ENCODE results near the gene CLCN2.

Gene CLCN2

GRCh38 chr3:184360929-184361531 is 375 bp downstream of the CLCN2 start:
- no peak for DNase-seq (ENCODE audit: low read depth in 2 of 2, low spot score in 1 of 2)

GRCh38 chr3:184360070-184360928 is 1.1 kb downstream of the CLCN2 start:
- no peak for DNase-seq (ENCODE audit: low read depth in 2 of 2, low spot score in 1 of 2)

GRCh38 chr3:184359610-184360009 is 1.8 kb downstream of the CLCN2 start:
- DNase-seq (ENCODE audit: low read depth in 2 of 2, low spot score in 1 of 2) = no peak

GRCh38 chr3:184358921-184359350 is 2.5 kb downstream of the CLCN2 start:
- no peak for DNase-seq (ENCODE audit: low read depth in 2 of 2, low spot score in 1 of 2)

GRCh38 chr3:184358124-184358767 is 3.2 kb downstream of the CLCN2 start:
- DNase-seq (ENCODE audit: low read depth in 2 of 2, low spot score in 1 of 2) = no peak

- no peak for DNase-seq (ENCODE audit: low read depth in 2 of 2, low spot score in 1 of 2)
Observed at GRCh38 chr3:184357248-184358123, 3.9 kb downstream of the CLCN2 start.

- DNase-seq (ENCODE audit: low read depth in 2 of 2, low spot score in 1 of 2) = no peak
Observed at GRCh38 chr3:184355261-184356040, 6.0 kb downstream of the CLCN2 start.

- DNase-seq (ENCODE audit: low read depth in 2 of 2, low spot score in 1 of 2) = no peak
Observed at GRCh38 chr3:184354754-184355153, 6.7 kb downstream of the CLCN2 start.

- DNase-seq (ENCODE audit: low read depth in 2 of 2, low spot score in 1 of 2) = peak in 1 of 2 donors; percentile 52
Observed at GRCh38 chr3:184354121-184354728, 7.2 kb downstream of the CLCN2 start.

- no peak for DNase-seq (ENCODE audit: low read depth in 2 of 2, low spot score in 1 of 2)
Observed at GRCh38 chr3:184353546-184353941, 7.9 kb downstream of the CLCN2 start.

- DNase-seq (ENCODE audit: low read depth in 2 of 2, low spot score in 1 of 2) = no peak
Observed at GRCh38 chr3:184352897-184353545, 8.4 kb downstream of the CLCN2 start.

GRCh38 chr3:184352149-184352785 is 9.1 kb downstream of the CLCN2 start:
- DNase-seq (ENCODE audit: low read depth in 2 of 2, low spot score in 1 of 2) = no peak

- DNase-seq (ENCODE audit: low read depth in 2 of 2, low spot score in 1 of 2) = no peak
Observed at GRCh38 chr3:184351511-184352148, 9.8 kb downstream of the CLCN2 start.

GRCh38 chr3:184350618-184351017 is 10.8 kb downstream of the CLCN2 start:
- DNase-seq (ENCODE audit: low read depth in 2 of 2, low spot score in 1 of 2) = no peak

GRCh38 chr3:184349563-184350470 is 11.6 kb downstream of the CLCN2 start:
- no peak for DNase-seq (ENCODE audit: low read depth in 2 of 2, low spot score in 1 of 2)

GRCh38 chr3:184348057-184348382 is 13.4 kb downstream of the CLCN2 start:
- no peak for DNase-seq (ENCODE audit: low read depth in 2 of 2, low spot score in 1 of 2)

- DNase-seq (ENCODE audit: low read depth in 2 of 2, low spot score in 1 of 2) = no peak
Observed at GRCh38 chr3:184347321-184348056, 13.9 kb downstream of the CLCN2 start.

Data from stimulated activated CD8-positive, alpha-beta memory T cell treated with anti-CD3 and anti-CD28 coated beads, Interleukin-4, amount 100 ng/mL, for 4 hours (primary cell).